ENCODE measurements around the gene PLCL2.

PLCL2 gene

DNA sequence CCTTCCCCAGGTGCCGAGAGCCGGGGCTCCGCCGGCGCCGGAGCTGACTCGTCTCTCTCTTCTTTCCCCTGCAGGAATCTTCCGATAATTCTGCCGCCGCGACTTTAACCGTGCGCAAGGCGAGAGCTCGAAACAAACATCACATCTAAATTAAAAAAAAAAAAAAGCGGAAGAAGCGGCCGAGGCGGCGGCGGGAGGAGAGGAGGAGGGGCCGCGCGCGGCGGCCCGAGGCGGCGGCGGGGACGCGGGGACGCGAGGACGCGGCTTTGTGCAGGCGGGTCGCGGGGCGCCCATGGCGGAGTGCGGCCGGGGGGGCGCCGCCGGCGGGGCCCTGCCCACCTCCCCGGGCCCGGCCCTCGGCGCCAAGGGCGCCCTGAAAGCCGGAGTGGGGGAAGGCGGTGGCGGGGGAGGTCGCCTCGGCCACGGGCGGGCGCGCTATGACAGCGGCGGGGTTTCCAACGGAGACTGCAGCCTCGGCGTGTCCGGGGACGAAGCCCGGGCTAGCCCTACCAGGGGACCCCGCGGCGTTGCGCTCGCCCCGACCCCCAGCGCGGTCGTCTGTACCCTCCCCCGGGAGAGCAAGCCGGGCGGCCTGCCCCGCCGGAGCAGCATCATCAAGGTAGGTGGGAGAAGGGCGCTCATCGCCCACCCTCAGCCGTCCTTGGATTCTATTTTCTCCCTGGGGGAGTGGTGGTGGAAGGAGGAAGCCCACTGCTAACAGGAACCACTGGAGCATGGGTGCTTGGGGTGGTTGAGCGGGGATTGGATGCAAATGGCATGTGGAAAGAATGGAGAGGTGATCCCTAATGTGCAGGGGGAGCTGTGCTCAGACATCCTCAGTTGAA, at the start of gene PLCL2:
PLCL2 (plus strand) TSS at position 208 of the 845 bp plus-strand sequence; CDS start at position 293, 85 bp downstream.
- peak in 1 of 2 donors; percentile 48 for DNase-seq (ENCODE audit: low read depth in 2 of 2, low spot score in 1 of 2)

DNA sequence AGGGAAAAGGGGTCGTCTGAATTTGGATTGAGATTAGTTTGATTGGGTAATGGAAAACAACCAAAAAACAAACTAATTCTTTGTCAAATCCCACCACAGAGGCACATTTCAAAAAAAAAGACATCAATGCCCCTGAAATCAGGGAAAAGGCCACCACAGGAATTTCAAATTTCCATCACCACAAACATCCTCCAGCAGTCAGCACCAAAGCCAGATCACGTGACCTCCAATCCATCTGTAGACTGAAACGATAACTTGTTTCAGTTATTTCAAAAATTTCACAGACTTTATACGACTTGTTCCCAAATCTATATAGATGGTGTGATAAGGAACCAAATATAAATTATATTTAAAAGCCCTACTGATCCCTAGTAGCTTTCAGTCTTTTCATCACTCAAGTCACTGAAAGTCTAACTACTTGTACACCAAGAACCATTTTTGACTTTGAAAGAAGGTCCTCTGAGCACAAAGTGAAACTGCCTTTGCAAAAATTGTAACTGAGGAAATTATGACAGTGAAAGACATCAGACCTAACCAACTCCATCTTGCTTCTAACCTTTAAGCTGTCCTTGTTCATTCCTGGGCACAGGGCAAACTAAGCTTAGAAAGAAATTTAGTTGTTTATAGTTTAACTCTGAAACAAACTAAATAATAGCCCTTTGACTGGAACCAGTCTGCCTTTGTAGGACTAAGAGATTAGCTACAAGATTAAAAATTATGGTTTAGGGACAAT, 48.1 kb upstream of the PLCL2 start:
- DNase-seq (ENCODE audit: low read depth in 2 of 2, low spot score in 1 of 2) = no peak

DNA sequence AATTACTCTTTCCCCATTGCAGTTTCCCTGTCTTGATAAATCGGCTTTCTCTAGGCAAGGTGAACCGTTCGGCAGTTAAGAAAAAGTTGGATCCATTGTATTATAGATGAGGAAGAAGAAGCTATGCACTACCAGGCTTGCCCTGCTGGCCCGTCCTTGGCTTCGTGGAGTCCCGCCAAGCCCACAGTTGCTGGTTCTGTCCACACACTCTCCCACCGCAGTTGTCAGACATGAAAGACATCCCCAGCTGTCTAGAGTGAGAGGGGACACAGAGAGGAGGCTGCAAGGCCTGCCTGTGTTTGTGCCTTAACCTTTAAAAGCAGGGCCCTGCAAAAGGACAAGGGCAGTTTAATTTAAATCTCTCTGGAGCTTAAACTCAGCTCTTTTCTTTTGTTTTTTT, 47.2 kb upstream of the PLCL2 start:
- DNase-seq (ENCODE audit: low read depth in 2 of 2, low spot score in 1 of 2) = no peak

DNA sequence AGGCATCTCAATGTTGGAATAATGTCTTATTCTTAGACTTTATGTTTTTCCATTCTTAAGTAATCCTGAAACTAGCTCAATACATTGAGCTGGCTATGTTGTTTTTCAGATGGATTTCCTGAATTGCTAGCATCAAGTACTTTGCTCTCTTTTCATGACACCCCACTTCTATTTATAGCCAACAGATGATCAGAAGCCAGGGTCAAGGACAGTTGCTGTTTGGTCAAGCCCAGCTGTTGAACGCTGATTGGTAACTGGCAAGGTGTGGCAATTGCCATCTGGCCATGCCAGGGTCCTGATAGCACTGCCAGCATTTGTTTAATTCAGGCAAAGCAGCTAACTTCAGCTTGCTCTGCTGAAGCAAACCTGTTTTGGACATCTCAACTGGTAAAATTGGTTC, 46.2 kb upstream of the PLCL2 start:
- no peak for DNase-seq (ENCODE audit: low read depth in 2 of 2, low spot score in 1 of 2)

GRCh38 chr3:16839271-16840100, 45.3 kb upstream of the PLCL2 start:
- DNase-seq (ENCODE audit: low read depth in 2 of 2, low spot score in 1 of 2) = no peak

DNA sequence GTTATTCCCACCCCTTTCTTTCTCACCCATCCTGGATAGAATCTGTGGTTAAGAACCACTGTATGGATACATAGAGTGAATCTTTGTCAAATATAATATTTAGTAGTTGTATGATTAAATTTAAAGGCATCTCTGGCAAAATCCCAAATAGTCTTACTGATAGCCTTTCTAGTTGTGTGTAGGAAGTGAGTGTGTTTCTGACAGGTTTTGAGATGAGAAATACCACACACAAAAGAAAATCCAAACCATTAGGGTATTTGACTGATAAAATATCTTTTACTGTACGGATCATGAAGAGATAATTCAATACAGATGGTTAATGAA, 44.7 kb upstream of the PLCL2 start:
- DNase-seq (ENCODE audit: low read depth in 2 of 2, low spot score in 1 of 2) = no peak

DNA sequence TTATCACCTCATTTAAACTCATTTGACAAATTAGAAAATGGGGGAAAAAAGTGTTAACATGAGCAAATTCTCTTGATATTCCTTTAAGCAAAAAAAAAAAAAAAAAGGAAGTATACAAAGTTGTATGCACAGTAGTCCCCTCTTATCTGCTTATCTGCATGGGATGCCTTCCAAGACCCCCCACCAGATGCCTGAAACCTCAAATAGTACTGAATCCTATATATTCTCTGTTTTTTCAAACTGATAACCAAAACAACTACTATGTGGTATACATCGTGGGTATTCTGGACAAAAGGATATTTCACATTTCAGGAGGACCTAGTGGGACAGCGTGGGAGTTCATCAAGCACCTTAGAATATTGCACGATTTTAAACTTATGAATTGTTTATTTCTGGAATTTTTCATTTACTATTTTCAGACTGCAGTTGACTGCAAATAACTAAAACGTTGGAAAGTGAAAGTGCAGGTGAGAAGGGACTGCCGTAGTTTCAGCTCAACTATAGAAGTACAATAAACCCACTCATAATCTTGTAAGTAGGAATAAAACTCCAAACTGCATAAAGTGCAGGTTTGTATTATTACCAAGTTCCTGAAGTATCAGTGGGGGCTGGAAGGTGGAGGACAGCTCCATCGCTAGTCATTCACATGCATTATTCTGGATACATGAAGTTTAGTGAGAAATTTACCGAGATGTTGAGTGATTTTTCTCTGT, 43.6 kb upstream of the PLCL2 start:
- no peak for DNase-seq (ENCODE audit: low read depth in 2 of 2, low spot score in 1 of 2)

- DNase-seq (ENCODE audit: low read depth in 2 of 2, low spot score in 1 of 2) = peak in 1 of 2 donors; percentile 22
Observed at GRCh38 chr3:16841904-16842271, 42.9 kb upstream of the PLCL2 start.

DNA sequence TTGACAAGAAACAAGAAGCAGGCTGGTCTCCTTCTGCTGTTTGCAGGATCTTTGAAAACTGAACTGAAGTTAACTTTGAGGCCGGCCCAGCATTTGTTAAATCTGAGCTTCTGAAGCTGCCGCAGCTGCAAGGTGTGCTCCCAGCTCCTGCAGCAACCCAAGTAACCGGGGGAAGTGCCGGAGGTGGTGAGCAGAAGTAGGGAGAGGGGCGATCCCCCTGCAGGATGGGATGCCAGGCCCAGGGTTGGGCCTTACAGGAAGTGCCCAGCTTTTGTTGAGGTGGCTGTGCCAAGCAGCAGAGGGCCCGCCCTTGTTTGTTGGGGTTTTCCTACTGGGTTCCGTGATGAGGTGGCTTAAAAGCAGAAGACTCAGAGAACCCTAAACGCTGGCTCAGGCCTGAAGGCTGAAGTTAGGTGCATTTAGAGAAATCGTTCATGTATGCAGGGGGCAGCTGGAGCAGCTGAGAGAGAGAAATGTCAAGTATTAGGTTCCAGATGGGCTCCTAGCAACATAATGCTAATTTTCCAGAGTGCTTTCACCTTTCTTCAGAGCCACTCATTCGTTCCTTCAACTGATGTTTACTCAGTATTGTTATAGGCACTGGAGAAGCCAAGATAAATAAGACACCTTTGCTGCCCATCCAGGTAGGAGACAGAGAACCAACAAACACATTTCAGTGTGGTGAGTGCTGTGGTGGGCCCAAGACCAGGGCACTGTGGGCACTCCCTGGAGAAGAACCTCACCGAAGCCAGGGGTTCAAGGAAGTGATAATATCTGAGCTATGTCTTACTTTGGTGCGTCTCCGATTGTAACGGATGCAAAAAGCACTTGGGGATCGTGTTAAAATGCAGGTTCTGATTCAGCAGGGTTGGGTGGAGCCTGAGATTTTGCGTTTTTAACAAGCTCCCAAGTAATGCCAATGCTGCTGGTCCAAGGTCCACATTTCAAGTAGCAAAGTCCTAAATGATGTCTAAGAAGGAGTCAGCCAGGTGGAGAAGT, 42.2 kb upstream of the PLCL2 start:
- peak; percentile 30 to 44 for DNase-seq (ENCODE audit: low read depth in 2 of 2, low spot score in 1 of 2)

- DNase-seq (ENCODE audit: low read depth in 2 of 2, low spot score in 1 of 2) = no peak
Observed at GRCh38 chr3:16844222-16844621, 40.5 kb upstream of the PLCL2 start.

DNA sequence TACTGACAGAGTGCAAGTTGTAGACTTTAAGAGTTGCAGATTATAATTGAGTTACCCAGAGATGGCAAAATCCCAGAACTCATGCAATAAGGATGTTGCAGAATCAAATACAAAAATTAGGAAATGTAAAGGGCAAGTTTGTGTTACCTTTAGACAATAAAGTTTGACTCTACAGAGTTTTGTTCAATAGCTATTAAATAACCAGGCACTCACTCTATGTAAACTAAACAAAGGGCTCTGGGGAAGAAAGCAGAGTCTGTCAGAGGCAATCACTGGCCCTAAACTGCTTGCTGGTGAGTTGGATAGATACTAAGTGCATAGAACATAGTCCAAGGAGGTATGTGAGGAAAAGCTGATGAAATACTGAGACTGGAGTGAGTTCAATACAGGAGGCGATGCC, 40.0 kb upstream of the PLCL2 start:
- no peak for DNase-seq (ENCODE audit: low read depth in 2 of 2, low spot score in 1 of 2)

DNA sequence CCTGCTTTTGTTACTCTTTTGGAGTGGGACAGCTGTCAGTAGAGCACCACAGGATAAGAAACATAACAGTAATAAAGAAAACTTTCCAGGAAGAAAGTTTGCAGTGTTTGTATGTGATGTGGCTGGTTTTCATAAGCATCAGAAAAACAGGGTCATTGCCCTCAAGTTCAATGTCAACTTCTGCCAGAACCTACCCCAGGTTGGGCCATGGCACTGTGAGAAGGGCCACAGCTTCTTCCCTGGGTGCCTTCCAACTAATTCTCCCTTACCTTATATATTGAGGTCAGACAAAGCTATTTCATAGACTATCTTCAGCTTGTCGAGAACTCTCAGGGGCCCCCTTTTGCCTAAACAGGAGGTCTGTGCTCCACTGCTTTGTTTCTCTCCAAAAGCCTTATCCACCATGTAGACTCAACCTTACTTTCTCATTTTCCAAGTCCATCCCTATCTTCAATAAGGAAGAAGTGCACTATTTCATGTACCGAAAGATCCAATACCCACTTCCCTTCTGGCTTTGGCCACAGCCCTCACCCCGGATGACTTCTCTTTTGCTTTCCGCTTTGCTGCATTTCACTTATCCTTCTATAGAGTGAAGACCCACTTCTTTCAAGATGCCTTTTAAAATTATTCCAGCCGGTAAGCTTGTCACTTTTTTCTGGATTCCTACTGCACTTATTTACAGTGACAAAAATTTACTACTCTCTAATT, 38.2 kb upstream of the PLCL2 start:
- no peak for DNase-seq (ENCODE audit: low read depth in 2 of 2, low spot score in 1 of 2)

DNA sequence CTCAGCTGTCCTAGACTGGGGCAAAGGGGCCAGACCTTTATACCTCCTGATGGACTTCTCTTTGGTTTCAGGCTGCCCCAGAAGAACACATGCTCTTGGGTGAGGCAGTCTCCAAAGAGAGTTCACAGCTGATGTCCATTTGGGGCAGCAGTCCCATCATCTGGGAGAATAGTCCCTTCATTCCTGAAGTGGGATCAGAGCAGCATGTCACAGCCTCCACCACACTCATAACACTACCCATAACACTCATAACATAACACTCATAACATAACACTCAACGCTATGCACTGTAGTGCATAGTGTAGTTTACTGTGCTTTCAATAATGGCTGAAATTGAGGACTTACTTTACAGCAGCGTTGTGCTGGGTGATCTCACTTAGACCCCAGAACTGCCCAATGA, 36.7 kb upstream of the PLCL2 start:
- DNase-seq (ENCODE audit: low read depth in 2 of 2, low spot score in 1 of 2) = no peak

- peak; percentile 39 to 42 for DNase-seq (ENCODE audit: low read depth in 2 of 2, low spot score in 1 of 2)
Observed at GRCh38 chr3:16849229-16849628, 35.5 kb upstream of the PLCL2 start.

- no peak for DNase-seq (ENCODE audit: low read depth in 2 of 2, low spot score in 1 of 2)
Observed at GRCh38 chr3:16849795-16850194, 35.0 kb upstream of the PLCL2 start.

DNA sequence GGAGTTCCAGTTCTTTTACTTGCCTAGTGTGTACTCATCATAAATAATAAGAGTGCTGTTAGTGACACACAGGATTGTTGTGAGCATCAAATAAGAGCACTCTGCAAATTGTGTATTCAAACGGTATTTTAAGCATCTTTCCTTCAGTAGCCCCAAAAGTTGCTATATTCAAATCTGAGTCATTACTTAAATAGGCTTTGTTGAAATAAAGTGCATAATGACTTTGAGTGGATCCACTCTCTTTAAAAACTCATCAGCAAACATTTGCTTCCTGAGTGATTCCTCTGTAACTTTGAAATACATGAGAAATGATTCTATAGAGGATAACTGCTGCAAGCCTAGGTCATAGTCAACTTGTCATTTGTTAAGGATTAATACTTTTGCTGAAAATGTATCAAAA, 29.3 kb upstream of the PLCL2 start:
- DNase-seq (ENCODE audit: low read depth in 2 of 2, low spot score in 1 of 2) = no peak

- no peak for DNase-seq (ENCODE audit: low read depth in 2 of 2, low spot score in 1 of 2)
Observed at GRCh38 chr3:16860234-16860633, 24.5 kb upstream of the PLCL2 start.

DNA sequence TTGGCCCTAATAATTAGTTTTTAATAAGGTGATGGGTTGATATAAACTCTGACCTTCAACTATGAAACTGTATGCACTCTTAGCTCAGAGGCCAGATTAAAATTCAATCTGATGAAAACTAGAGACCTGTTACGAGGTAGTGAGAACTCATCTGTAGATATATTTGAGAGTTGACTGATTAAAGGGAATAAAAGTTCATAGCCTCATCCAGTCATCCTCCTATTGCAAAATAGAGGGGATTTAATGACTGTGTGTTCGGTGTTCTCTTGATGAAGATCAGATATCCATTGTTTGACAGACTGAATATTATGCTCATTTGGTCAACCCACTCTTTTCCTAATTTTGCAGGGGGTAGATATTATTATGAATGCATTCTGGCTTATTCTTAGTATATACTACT, 23.3 kb upstream of the PLCL2 start:
- no peak for DNase-seq (ENCODE audit: low read depth in 2 of 2, low spot score in 1 of 2)

- no peak for DNase-seq (ENCODE audit: low read depth in 2 of 2, low spot score in 1 of 2)
Observed at GRCh38 chr3:16864610-16865313, 20.0 kb upstream of the PLCL2 start.

Data from stimulated activated CD8-positive, alpha-beta memory T cell treated with anti-CD3 and anti-CD28 coated beads, Interleukin-4, amount 100 ng/mL, for 1 hour (primary cell).